Activated CD8-positive, alpha-beta T cell treated with anti-CD3 and anti-CD28 coated beads for 36 hours (primary cell): ENCODE measurements around the gene ARHGEF33. TPM values are rescaled to one million over a fixed set of nuclear protein-coding genes. Genes with fewer than 3 reads are reported as not detected.

ENCODE experiments used
- ATAC-seq: fragments of 200-7000 bp; cut with Tn5 transposase; one replicate; pipeline ENCODE4 v1.10.0; 2021; ENCODE audit warnings: mild to moderate bottlenecking, moderate library complexity
- CTCF ChIA-PET: fragments of 350-600 bp; sonication (Branson Sonifier 250); formaldehyde crosslinking; loops from one replicate; lab custom pipeline; 2021; ENCODE audit warnings: antibody characterized with exemption; lab: Charles Lee
- POLR2A ChIA-PET: fragments of 350-600 bp; sonication (Branson Sonifier 250); formaldehyde crosslinking; loops from one replicate; lab custom pipeline; 2021; ENCODE audit warnings: antibody characterized with exemption; lab: Charles Lee
- DNase-seq: peaks from one replicate; pipeline ENCODE4 v3.0.0-alpha.2; 2020
- H3K27ac Mint-ChIP-seq: one replicate; pipeline ENCODE4 v1.8.0; 2021; ENCODE audit warnings: mild to moderate bottlenecking, mixed read lengths
- H3K27me3 Mint-ChIP-seq: one replicate; pipeline ENCODE4 v1.8.0; 2021; ENCODE audit warnings: mixed read lengths
- H3K36me3 Mint-ChIP-seq: one replicate; pipeline ENCODE4 v1.8.0; 2021; ENCODE audit warnings: low read depth, mixed read lengths
- H3K4me1 Mint-ChIP-seq: one replicate; pipeline ENCODE4 v1.8.0; 2021; ENCODE audit warnings: low read depth, mixed read lengths
- H3K4me3 Mint-ChIP-seq: one replicate; pipeline ENCODE4 v1.8.0; 2021; ENCODE audit warnings: mild to moderate bottlenecking, moderate library complexity, mixed read lengths
- H3K9me3 Mint-ChIP-seq: one replicate; pipeline ENCODE4 v1.8.0; 2021; ENCODE audit warnings: mixed read lengths
- CTCF ChIP-seq: fragments of 200-600 bp; IDR thresholded peaks from one replicate; pipeline ENCODE4 v1.8.0; 2022; ENCODE audit warnings: antibody characterized with exemption, mild to moderate bottlenecking
- intact Hi-C: fragments of 100-400 bp; cut with micrococcal nuclease; formaldehyde crosslinking; loops from one replicate; pipeline ENCODE4 v1.10.0; 2022
- total RNA-seq, 2 experiments: library from RNA; stranded (reverse); gene quantifications; one replicate each; pipeline ENCODE4 v1.2.3, GENCODE V29; 2021

The ARHGEF33 gene
- total RNA-seq, 2 experiments from 2014 or later = not detected

GRCh38 chr2:38866773-38867443 lies 22.8 kb upstream of the ARHGEF33 start:
- no peak for ATAC-seq
- no peak for DNase-seq
- intact Hi-C loops = no loop called here
- no peak for TF ChIP-seq CTCF
- Mint-ChIP-seq H3K9me3 (peaks cover 12% of the 10 kb centered on the region), H3K4me1 (peaks cover 3% of the 10 kb centered on the region), H3K27me3 (no peaks in the 10 kb centered on the region), H3K27ac (no peak overlapping the region), H3K36me3 (peaks cover 31% of the 10 kb centered on the region), H3K4me3 (no peak overlapping the region)
- ChIA-PET CTCF (no interaction called here), POLR2A (no interaction called here)

GRCh38 chr2:38871432-38871831 lies 18.2 kb upstream of the ARHGEF33 start:
- no peak for ATAC-seq
- H3K4me3 Mint-ChIP-seq = no peak overlapping the region
- intact Hi-C loops = no loop called here
- peaks cover 20% of the 10 kb centered on the region for H3K9me3 Mint-ChIP-seq
- no peak for TF ChIP-seq CTCF
- no peak overlapping the region for H3K27ac Mint-ChIP-seq
- ChIA-PET POLR2A (no interaction called here), CTCF (no interaction called here)
- peaks cover 14% of the 10 kb centered on the region for H3K4me1 Mint-ChIP-seq
- no peaks in the 10 kb centered on the region for H3K27me3 Mint-ChIP-seq
- no peak for DNase-seq
- H3K36me3 Mint-ChIP-seq = peaks cover 23% of the 10 kb centered on the region

- CTCF ChIA-PET = no interaction called here
- Mint-ChIP-seq H3K36me3 (peaks cover 22% of the 10 kb centered on the region), H3K27me3 (no peaks in the 10 kb centered on the region), H3K27ac (no peak overlapping the region), H3K9me3 (peaks cover 20% of the 10 kb centered on the region), H3K4me3 (no peak overlapping the region), H3K4me1 (peaks cover 16% of the 10 kb centered on the region)
- ATAC-seq (no peak), DNase-seq (no peak)
- POLR2A ChIA-PET = no interaction called here
- intact Hi-C loops = no loop called here
- no peak for TF ChIP-seq CTCF
Measured at GRCh38 chr2:38873763-38874162, 15.9 kb upstream of the ARHGEF33 start.

- no peak for ATAC-seq
- Mint-ChIP-seq H3K36me3 (peaks cover 11% of the 10 kb centered on the region), H3K9me3 (peaks cover 12% of the 10 kb centered on the region), H3K4me1 (peaks cover 16% of the 10 kb centered on the region), H3K27ac (peak overlapping the region; percentile 93), H3K4me3 (peak overlapping the region; percentile 99), H3K27me3 (no peaks in the 10 kb centered on the region)
- CTCF ChIA-PET = no interaction called here
- intact Hi-C loops = no loop called here
- POLR2A ChIA-PET = no interaction called here
- DNase-seq = no peak
- no peak for TF ChIP-seq CTCF
Measured at GRCh38 chr2:38875227-38875575, 14.5 kb upstream of the ARHGEF33 start.

GRCh38 chr2:38875576-38876367 lies 13.9 kb upstream of the ARHGEF33 start, which contains the start of the genes DHX57 and MORN2:
Gene DHX57, minus strand, starts transcription at chr2:38875934. Its CDS starts 7,529 bp downstream, at chr2:38868405.
Gene MORN2, plus strand, starts transcription at chr2:38875976.
- H3K27ac Mint-ChIP-seq = peak within 1 kb of the TSS; percentile 93
- H3K9me3 Mint-ChIP-seq = peaks cover 10% of the 10 kb centered on the region
- H3K4me3 Mint-ChIP-seq = peak within 1 kb of the TSS; percentile 99
- peak; percentile 87 for DNase-seq
- peak; percentile 98 for ATAC-seq
- POLR2A ChIA-PET = interaction anchor here (0.7 to 1.3 kb wide), 3 partner anchors 71 to 129 kb away, joined by 3 to 4 read pairs (median 3); partner anchors contain the start of gene SRSF7
- CTCF ChIA-PET = no interaction called here
- H3K27me3 Mint-ChIP-seq = no peaks in the 10 kb centered on the region
- peaks cover 10% of the 10 kb centered on the region for H3K36me3 Mint-ChIP-seq
- intact Hi-C loops = no loop called here
- no peak for TF ChIP-seq CTCF
- peaks cover 16% of the 10 kb centered on the region for H3K4me1 Mint-ChIP-seq
